Endothelial cell of umbilical vein (primary cell): ENCODE measurements around the gene CLPX.

Experiments used
- EZH2 ChIP-seq: IDR thresholded peaks from 2 replicates; pipeline ENCODE4 v1.6.1; 2012; ENCODE audit warnings: borderline replicate concordance, low read depth, mild to moderate bottlenecking, moderate library complexity, low read length, inconsistent platforms; ENCODE audit not compliant: severe bottlenecking
- GATA2 ChIP-seq: IDR thresholded peaks from 2 replicates; pipeline ENCODE4 v1.7.0; 2011; ENCODE audit warnings: low read depth, mild to moderate bottlenecking, moderate library complexity, mixed read lengths, low read length; ENCODE audit not compliant: insufficient read length, insufficient read depth
- MYC ChIP-seq: IDR thresholded peaks from one replicate; pipeline ENCODE4 v1.6.1; 2011; ENCODE audit warnings: mild to moderate bottlenecking, low read depth, low read length
- POLR2A ChIP-seq: IDR thresholded peaks from 2 replicates; pipeline ENCODE4 v1.6.1; 2012; ENCODE audit warnings: low read depth, mild to moderate bottlenecking, control low read depth, low read length
- POLR2AphosphoS5 ChIP-seq: IDR thresholded peaks from 2 replicates; pipeline ENCODE4 v1.6.1; 2012; ENCODE audit warnings: low read depth, mild to moderate bottlenecking, control low read depth, low read length, moderate library complexity; ENCODE audit not compliant: insufficient read depth
- TF ChIP-seq, protein P1 (sequence below), 2 donors: IDR thresholded peaks; 1 replicate in 1 of 2; 2 replicates in 1 of 2; pipeline ENCODE4 v1.5.1; 2011; ENCODE audit warnings: low read length in 2 of 2, mild to moderate bottlenecking in 2 of 2, moderate library complexity in 2 of 2, control low read depth in 1 of 2, inconsistent platforms in 1 of 2, low read depth in 1 of 2; ENCODE audit not compliant: insufficient read depth in 1 of 2; ENCODE audit errors: extremely low read depth in 1 of 2
- TF ChIP-seq, protein P2 (sequence below): IDR thresholded peaks from 2 replicates; pipeline ENCODE4 v1.6.1; 2011; ENCODE audit not compliant: insufficient read depth, insufficient read length

GRCh38 chr15:65233696-65234095 is 48.6 kb upstream of the CLPX start:
- TF ChIP-seq, protein P1, sequence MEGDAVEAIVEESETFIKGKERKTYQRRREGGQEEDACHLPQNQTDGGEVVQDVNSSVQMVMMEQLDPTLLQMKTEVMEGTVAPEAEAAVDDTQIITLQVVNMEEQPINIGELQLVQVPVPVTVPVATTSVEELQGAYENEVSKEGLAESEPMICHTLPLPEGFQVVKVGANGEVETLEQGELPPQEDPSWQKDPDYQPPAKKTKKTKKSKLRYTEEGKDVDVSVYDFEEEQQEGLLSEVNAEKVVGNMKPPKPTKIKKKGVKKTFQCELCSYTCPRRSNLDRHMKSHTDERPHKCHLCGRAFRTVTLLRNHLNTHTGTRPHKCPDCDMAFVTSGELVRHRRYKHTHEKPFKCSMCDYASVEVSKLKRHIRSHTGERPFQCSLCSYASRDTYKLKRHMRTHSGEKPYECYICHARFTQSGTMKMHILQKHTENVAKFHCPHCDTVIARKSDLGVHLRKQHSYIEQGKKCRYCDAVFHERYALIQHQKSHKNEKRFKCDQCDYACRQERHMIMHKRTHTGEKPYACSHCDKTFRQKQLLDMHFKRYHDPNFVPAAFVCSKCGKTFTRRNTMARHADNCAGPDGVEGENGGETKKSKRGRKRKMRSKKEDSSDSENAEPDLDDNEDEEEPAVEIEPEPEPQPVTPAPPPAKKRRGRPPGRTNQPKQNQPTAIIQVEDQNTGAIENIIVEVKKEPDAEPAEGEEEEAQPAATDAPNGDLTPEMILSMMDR (IDR thresholded peaks at IDR 0.05; ENCODE audit: extremely low read depth in 1 of 2, insufficient read depth in 1 of 2, low read depth in 1 of 2, low read length in 2 of 2) = no peak
- TF ChIP-seq, protein P2, sequence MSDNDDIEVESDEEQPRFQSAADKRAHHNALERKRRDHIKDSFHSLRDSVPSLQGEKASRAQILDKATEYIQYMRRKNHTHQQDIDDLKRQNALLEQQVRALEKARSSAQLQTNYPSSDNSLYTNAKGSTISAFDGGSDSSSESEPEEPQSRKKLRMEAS = no peak
- no peak for TF ChIP-seq MYC
- no peak for TF ChIP-seq EZH2
- no peak for TF ChIP-seq POLR2A
- TF ChIP-seq GATA2 = no peak
- no peak for TF ChIP-seq POLR2AphosphoS5
